ENCODE results near the gene PTPRN2. TPM values are rescaled to one million over a fixed set of nuclear protein-coding genes. Genes with fewer than 3 reads are reported as not detected.

Gene PTPRN2
- total RNA-seq, 2 experiments from 2014 or later: 0.70 TPM; not detected in 1

DNA sequence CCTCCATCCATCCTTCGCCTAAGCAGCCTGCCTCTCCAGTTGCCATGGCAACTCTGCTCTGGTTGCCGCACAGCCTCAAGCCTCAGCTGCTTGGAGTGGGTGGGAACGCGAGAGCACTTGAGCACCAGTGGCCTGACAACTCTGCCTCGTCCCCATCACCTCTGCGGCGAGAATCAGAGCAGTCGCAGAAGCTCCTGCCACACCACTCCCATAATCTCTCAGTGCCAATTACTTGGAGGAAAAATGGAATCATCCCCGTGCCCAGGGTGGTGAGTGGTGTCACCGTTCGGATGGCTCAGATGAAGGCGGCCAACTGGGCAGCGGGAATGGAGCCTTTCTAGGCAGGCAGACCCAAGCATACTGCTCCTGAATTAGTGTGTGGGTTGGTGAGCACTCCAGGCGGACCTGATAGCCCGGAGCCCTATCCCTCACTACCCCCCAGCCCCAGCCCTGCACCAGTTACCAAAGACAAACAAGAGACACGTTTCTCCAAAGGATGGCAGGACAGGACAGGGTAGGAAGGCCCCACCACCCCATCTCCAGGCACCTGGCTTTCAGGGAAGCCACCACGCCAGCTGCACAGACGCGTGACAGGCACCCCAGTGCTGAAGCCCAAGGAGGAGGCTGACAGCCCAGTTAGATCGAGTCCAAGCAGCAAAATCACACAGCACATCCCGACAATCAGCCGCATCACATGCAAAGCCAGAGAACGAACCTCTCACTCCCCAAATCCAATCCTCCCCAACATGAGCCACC is 335.4 kb downstream of the PTPRN2 start:
- Histone ChIP-seq H3K9me3 (ENCODE audit: low read length) (no peaks in the 10 kb centered on the region), H3K79me2 (ENCODE audit: insufficient read depth, low read depth, low read length) (no peaks in the 10 kb centered on the region)
- no TSS peak for BruUV-seq (replicated peaks)

DNA sequence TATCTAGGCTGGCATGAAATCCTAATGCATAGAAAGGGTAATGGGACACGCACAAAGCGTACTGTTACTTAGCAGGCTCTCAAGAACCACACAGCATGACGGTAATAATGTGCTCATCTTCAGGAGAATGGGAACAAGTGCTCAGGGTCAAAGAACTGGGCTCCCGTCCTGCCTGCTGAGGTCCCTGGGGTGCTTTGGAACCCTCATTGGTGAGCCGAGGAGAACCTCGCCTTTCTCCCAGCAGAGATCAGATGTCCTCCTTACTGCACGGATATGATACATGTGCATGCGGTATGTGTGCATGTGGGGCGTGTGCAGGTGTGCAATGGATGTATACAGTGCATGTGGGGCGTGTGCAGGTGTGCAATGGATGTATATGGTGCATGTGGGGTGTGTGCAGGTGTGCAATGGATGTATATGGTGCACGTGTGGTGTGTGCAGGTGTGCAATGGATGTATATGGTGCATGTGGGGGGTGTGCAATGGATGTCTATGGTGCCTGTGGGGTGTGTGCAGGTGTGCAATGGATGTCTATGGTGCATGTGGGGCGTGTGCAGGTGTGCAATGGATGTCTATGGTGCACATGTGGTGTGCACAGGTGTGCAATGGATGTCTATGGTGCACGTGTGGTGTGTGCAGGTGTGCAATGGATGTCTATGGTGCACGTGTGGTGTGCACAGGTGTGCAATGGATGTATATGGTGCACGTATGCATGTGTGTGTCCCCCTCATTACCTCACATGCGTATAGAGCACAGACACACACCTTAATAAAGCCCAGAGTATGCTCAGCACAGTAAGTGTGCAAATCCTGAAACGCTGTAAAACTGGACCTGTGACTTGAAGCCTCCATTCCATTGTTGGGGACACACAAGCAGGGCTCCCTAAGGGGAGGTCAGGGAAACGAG is 336.3 kb downstream of the PTPRN2 start:
- no peak for DNase-seq (ENCODE audit: low spot score)
- Histone ChIP-seq H3K36me3 (ENCODE audit: insufficient read depth, low read length) (no peaks in the 10 kb centered on the region), H3K4me3 (ENCODE audit: low read depth, low read length, poor library complexity, severe bottlenecking) (no peak overlapping the region), H3K4me1 (ENCODE audit: insufficient read depth, low read length, poor library complexity, severe bottlenecking) (no peaks in the 10 kb centered on the region), H3K79me2 (ENCODE audit: insufficient read depth, low read depth, low read length) (no peaks in the 10 kb centered on the region), H3K27ac (ENCODE audit: low read depth, low read length, poor library complexity, severe bottlenecking) (no peak overlapping the region), H3K9me3 (ENCODE audit: low read length) (no peaks in the 10 kb centered on the region), H3K9me2 (ENCODE audit: insufficient read depth, low read length) (no peaks in the 10 kb centered on the region), H3K4me2 (ENCODE audit: low read length) (no peak overlapping the region), H2AFZ (ENCODE audit: low read length) (no peak overlapping the region), H4K20me1 (ENCODE audit: insufficient read depth, low read length) (no peaks in the 10 kb centered on the region)
- ChIA-PET CTCF (ENCODE audit: unreplicated experiment) (no interaction called here), POLR2A (no interaction called here)
- no TSS peak for BruUV-seq (replicated peaks)
- intact Hi-C loops (cut with micrococcal nuclease; ENCODE audit: unreplicated experiment): no loop called here
- TF ChIP-seq EZH2phosphoT487 (IDR thresholded peaks at IDR 0.05; ENCODE audit: borderline replicate concordance, low read depth, low read length) (no peak), CTCF (conservative IDR thresholded peaks at IDR 0.05; ENCODE audit: low read length) (no peak)

More for the DNA sequence above, 335.4 kb downstream of the PTPRN2 start:
- Histone ChIP-seq H3K36me3 (ENCODE audit: insufficient read depth, low read length) (no peaks in the 10 kb centered on the region), H3K4me3 (ENCODE audit: low read depth, low read length, poor library complexity, severe bottlenecking) (no peak overlapping the region), H3K27ac (ENCODE audit: low read depth, low read length, poor library complexity, severe bottlenecking) (no peak overlapping the region), H3K4me2 (ENCODE audit: low read length) (no peak overlapping the region), H3K9me2 (ENCODE audit: insufficient read depth, low read length) (no peaks in the 10 kb centered on the region), H2AFZ (ENCODE audit: low read length) (no peak overlapping the region), H4K20me1 (ENCODE audit: insufficient read depth, low read length) (no peaks in the 10 kb centered on the region), H3K4me1 (ENCODE audit: insufficient read depth, low read length, poor library complexity, severe bottlenecking) (no peaks in the 10 kb centered on the region)
- ChIA-PET CTCF (ENCODE audit: unreplicated experiment) (no interaction called here), POLR2A (no interaction called here)
- intact Hi-C loops (cut with micrococcal nuclease; ENCODE audit: unreplicated experiment): no loop called here
- DNase-seq (ENCODE audit: low spot score): no peak
- no peak for TF ChIP-seq CTCF (conservative IDR thresholded peaks at IDR 0.05; ENCODE audit: low read length)
- no peak for TF ChIP-seq EZH2phosphoT487 (IDR thresholded peaks at IDR 0.05; ENCODE audit: borderline replicate concordance, low read depth, low read length)

Data from OCI-LY7 (cell line).